Measurements from ENCODE around the gene INPP4A.

Gene INPP4A

GRCh38 chr2:98519156-98519555 is 74.5 kb downstream of the INPP4A start:
- DNase-seq: no peak

- DNase-seq: no peak
Observed at GRCh38 chr2:98519851-98520250, 75.2 kb downstream of the INPP4A start.

GRCh38 chr2:98520806-98521205 is 76.1 kb downstream of the INPP4A start:
- DNase-seq: no peak

- DNase-seq: no peak
Observed at GRCh38 chr2:98521266-98521665, 76.6 kb downstream of the INPP4A start.

GRCh38 chr2:98522854-98523253 is 78.2 kb downstream of the INPP4A start:
- no peak for DNase-seq

- DNase-seq: no peak
Observed at GRCh38 chr2:98524168-98524567, 79.5 kb downstream of the INPP4A start.

- no peak for DNase-seq
Observed at GRCh38 chr2:98528349-98528748, 83.7 kb downstream of the INPP4A start.

- no peak for DNase-seq
Observed at GRCh38 chr2:98530114-98530513, 85.5 kb downstream of the INPP4A start.

- no peak for DNase-seq
Observed at GRCh38 chr2:98532756-98533155, 88.1 kb downstream of the INPP4A start.

- no peak for DNase-seq
Observed at GRCh38 chr2:98533547-98533946, 88.9 kb downstream of the INPP4A start.

GRCh38 chr2:98534761-98535160 is 90.1 kb downstream of the INPP4A start:
- no peak for DNase-seq

- no peak for DNase-seq
Observed at GRCh38 chr2:98535971-98536677, 91.5 kb downstream of the INPP4A start.

- no peak for DNase-seq
Observed at GRCh38 chr2:98537390-98538126, 92.9 kb downstream of the INPP4A start.

- DNase-seq: no peak
Observed at GRCh38 chr2:98538280-98539041, 93.8 kb downstream of the INPP4A start.

GRCh38 chr2:98539056-98539735 is 94.5 kb downstream of the INPP4A start:
- no peak for DNase-seq

- no peak for DNase-seq
Observed at GRCh38 chr2:98540536-98540935, 95.9 kb downstream of the INPP4A start.

GRCh38 chr2:98541489-98541888 is 96.8 kb downstream of the INPP4A start:
- no peak for DNase-seq

- DNase-seq: no peak
Observed at GRCh38 chr2:98541906-98542305, 97.2 kb downstream of the INPP4A start.

GRCh38 chr2:98543214-98543613 is 98.6 kb downstream of the INPP4A start:
- no peak for DNase-seq

GRCh38 chr2:98543842-98544241 is 99.2 kb downstream of the INPP4A start:
- DNase-seq: no peak

- DNase-seq: no peak
Observed at GRCh38 chr2:98545591-98545990, 100.9 kb downstream of the INPP4A start.

- DNase-seq: no peak
Observed at GRCh38 chr2:98546186-98546585, 101.5 kb downstream of the INPP4A start.

- DNase-seq: no peak
Observed at GRCh38 chr2:98547092-98547790, 102.6 kb downstream of the INPP4A start.

Data from activated CD4-positive, alpha-beta T cell treated with anti-CD3 and anti-CD28 coated beads for 1 hour (primary cell).